H54 (cell line): ENCODE results near the gene NRIP3.
"Not testable (repeated sequence)": the region's sequence is repeated elsewhere in the genome, so short reads cannot be mapped to it uniquely, and the experiment has no call there.

Experiments used
- DNase-seq: peaks from one replicate; pipeline ENCODE4 v3.0.0; 2011; ENCODE audit warnings: low spot score, mixed read lengths; ENCODE audit not compliant: insufficient read length
- FAIRE-seq: peaks from 3 replicates; lab custom pipeline; 2011; peaks lifted over from hg19 to GRCh38; lab: Jason Lieb, UNC
- POLR2A ChIP-seq: IDR thresholded peaks from 2 replicates; pipeline ENCODE4 v1.6.1; 2011; ENCODE audit warnings: low read depth, mild to moderate bottlenecking, low read length

NRIP3 gene

DNA sequence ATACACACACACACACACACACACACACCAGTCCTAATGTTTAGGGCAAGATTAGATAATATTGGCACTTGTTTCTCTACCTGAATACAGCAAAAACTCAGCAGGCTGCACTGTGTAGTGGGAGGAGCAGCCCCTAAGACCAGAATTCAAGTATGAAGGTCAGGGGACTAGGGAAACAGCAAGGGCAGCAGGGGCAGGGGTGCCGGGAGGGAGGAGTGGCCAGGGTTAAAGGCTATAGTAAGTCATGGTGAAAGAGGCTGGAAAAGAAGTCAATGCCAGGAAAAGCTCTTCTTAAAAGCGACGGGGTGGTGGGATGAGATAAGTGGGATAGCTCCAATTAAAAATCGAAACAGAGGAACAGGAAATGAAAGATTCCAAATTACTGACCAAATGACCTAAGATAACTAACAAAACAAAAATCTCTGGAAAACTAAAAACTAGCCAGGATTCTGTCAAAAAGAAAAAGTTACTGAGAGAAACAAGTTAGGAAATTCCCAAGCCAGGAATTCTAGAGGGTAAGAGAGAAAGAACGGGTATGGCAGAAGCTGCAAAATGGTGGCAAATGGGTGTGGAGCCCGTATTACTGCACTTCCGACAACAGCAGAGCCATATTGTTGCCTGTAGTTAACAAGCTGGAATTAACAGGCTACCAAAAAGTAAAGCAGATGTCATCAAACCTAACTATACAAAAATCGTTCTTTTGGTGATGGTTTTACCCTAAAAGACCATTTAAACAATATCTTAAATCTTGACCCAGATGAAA is 62.3 kb downstream of the NRIP3 start:
- no peak for FAIRE-seq
- DNase-seq, result no peak
- no peak for TF ChIP-seq POLR2A

DNA sequence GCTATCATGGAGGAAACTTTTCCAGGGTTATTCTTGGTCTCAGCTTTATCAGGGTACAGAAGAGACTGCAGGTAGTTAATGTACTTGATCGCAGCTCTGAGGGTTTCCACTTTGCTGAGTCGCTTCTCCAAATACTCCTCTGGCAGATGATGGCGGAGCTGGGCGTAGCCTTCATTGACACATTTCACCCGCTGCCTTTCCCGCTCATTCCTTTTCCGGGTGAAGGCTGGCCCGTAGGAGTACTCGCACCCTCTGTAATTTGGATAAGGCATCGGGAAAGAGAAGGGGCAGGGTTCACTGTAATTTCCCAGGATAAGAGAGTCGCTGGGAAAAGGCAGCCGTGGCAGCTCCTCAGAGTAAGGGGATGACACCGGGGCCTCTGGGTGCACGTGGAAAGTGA is 66.1 kb downstream of the NRIP3 start:
- TF ChIP-seq POLR2A, result no peak
- DNase-seq (no peak), FAIRE-seq (no peak)

DNA sequence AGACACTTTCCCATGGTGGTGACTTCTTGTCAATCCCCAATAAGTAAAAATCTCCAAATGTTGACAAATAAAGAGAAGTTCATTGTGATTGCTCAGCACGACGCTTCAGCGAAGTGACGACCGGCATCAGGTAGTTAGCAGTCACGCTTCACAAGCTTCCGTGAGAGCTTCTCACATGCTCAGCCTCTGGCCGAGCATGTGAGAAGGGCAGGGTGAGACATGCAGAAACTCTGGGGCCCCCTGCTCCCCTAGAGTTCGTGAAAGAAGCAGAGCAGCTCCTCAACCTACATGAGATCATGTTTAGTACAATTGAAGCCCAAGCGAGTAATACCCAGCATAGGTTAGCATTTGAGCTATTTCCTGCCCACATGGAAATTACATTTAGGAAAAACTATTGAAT is 66.6 kb downstream of the NRIP3 start:
- FAIRE-seq (no peak), DNase-seq (no peak)
- no peak for TF ChIP-seq POLR2A

DNA sequence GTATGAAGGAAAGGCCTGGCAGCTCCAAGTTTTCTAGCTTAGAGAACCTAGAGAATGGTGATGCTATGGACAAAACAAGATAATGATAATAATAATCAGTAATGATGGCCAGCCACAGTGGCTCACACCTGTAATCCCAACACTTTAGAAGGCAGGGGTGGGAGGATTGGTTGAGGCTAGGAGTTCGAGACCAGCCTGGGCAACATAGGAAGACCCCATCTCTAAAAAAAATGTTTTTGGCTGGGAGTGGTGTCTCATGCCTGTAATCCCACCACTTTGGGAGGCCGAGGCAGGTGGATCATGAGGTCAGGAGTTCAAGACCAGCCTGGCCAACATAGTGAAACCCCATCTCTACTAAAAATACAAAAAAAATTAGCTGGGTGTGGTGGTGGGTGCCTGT is 68.0 kb downstream of the NRIP3 start:
- FAIRE-seq, DNase-seq: not testable (repeated sequence)

DNA sequence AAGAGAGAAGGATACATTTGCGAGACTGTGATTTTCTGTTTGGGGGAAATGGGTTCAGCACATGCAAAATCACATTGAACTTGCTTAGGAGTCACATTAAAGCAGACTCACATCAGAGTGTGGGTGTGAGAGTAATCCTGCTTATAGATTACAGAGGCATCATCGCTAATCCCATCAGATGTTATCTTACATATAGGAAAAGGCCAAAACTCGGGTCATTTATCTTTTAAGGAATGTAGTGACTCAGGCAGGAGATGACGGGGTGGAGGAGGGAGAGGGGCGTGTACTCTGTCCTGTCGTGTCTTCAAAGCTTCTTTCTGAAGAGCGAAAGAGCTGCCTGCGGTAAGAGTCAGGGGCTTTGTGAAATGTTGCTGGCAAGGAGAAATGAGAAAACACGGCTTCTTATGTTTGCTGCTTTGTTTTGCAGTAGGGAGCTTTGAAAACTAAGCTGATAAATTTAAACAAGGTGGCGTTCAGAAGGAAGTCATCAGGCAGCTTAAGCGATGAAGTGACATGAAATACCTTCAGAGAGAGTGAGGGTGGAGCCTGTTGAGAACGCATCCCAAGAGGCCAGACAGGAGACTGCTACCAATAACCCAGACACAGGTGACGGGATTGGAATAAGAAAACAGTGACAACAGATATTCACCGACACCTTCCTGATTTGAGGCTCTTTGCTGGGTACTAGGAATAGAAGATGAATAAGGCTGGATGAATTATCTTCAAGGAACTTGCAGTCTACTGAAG is 68.9 kb downstream of the NRIP3 start:
- peak; percentile 48 for FAIRE-seq
- TF ChIP-seq POLR2A, result no peak
- peak; percentile 53 for DNase-seq

DNA sequence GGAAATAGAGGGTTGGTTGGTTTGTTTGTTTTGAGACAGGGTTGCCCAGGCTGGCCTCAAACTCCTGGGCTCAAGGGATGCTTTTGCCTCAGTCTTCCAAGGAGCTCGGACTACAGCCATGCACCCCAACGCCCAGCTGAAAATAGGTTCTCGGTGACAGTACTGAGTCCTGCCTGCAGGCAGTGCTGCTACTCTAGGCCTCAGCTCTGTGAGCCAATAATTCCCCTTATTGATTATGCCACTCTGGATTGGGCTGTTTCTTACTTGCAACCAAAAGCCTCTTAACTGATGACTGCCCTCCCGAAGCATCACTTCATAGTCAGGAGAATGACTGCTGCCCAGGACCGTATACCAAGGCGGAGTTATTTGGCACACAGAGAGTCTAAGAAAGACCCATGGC is 69.9 kb downstream of the NRIP3 start:
- DNase-seq, result no peak
- FAIRE-seq, result no peak
- TF ChIP-seq POLR2A, result no peak

DNA sequence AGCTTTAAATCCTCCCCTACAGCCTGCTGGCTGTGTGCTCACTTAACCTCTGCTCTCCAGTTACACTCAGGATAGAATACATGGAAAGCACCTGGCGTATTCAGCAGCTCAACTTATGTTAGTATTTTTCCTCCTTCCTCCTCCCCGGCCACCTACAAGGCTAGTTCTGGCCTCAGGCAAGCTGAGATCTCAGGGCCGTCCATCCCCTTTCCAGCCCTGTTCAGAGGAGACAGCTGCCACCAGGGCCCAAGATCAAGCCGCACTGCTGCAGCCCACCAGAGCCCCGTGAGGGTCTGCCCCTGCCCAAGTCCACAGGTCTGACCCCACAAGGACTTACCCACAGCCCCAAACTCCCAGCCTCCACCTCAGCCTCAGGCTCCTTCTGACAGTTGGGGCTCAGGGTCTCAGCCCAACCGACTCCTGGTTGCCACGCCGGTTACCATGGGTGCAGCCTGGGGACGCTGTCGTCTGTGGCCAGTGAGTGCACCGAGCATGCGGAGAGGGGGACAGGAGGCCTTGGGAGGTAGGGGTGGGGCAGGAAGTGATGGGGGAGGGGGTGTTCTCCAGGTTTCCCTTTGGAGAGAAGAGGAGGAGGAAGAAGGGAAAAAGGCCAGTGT is 71.1 kb downstream of the NRIP3 start, which contains the start of gene C11orf16:
Gene C11orf16, minus strand, starts transcription at position 384 of the 617 bp plus-strand sequence. CDS start 639 bp downstream, outside the sequence.
- no peak for FAIRE-seq
- no peak for DNase-seq
- no peak for TF ChIP-seq POLR2A
